Embryonic facial prominence (tissue), 1 donor: Measurements from ENCODE around the gene KLHDC4.
"Not testable (repeated sequence)": the region's sequence is repeated elsewhere in the genome, so short reads cannot be mapped to it uniquely, and the experiment has no call there.

ENCODE experiments used
- DNase-seq: peaks from one replicate; pipeline ENCODE4 v3.0.0-alpha.2; 2016; ENCODE audit errors: extremely low spot score

KLHDC4 gene

GRCh38 chr16:87765776-87766484 lies at the start of gene KLHDC4:
Gene KLHDC4, minus strand, starts transcription at chr16:87765986. Its CDS starts 96 bp downstream, at chr16:87765890.
- DNase-seq = peak; percentile 82

DNA sequence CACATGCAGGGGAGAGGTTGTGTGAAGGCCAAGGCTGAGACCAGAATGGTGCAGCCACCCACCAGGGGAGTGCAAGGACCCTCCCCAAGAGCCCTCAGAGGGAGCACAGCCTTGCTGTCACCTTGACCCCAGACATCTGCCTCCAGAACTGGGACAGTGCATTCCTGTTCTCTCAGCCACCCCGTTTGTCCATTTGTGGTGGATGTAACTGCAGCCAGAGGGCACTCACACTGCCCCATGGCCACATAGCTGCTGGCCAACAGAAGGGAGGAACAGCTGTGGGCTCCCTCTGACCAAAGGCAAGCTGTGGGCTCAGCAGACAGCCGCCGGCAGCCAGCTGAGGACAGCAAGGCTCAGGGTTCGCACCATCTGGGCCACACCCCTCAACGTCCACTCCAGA lies 49.8 kb upstream of the KLHDC4 start:
- DNase-seq = no peak

GRCh38 chr16:87812200-87812656 lies 46.4 kb upstream of the KLHDC4 start:
- no peak for DNase-seq

DNA sequence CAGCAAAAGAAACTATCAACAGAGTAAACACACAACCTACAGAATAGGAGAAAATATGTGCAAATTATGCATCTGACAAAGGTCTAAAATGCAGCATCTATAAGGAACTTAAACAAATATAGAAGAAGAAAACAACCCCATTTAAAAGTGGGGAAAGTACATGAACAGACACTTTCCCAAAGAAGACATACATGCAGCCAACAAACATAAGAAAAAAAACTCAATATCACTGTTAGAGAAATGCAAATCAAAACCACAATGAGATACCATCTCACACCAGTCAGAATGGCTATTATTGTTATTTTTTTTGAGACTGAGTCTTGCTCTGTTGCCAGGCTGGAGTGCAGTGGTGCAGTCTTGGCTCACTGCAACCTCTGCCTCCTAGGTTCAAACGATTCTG lies 45.7 kb upstream of the KLHDC4 start:
- not testable (repeated sequence) for DNase-seq

- no peak for DNase-seq
Observed at GRCh38 chr16:87809150-87809902, 43.5 kb upstream of the KLHDC4 start.

DNA sequence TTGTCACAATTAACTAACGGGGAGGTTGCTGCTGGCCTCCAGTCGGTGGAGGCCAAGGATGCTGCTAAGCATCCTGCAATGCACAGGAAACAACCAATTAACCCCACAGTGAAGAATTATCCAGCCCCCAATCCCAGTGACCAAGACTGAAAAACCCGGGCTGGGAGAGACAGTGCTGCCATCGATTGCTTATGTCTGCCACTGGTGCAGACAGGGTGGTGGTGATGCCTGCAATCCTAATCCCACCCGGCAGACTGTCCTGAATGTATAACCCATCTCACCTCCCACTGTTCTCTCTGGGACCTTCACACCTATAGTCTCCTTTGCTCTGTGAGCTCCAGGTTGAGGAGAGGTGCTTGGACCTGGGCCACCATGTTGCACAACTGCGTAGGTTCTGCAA lies 42.3 kb upstream of the KLHDC4 start:
- DNase-seq = no peak

DNA sequence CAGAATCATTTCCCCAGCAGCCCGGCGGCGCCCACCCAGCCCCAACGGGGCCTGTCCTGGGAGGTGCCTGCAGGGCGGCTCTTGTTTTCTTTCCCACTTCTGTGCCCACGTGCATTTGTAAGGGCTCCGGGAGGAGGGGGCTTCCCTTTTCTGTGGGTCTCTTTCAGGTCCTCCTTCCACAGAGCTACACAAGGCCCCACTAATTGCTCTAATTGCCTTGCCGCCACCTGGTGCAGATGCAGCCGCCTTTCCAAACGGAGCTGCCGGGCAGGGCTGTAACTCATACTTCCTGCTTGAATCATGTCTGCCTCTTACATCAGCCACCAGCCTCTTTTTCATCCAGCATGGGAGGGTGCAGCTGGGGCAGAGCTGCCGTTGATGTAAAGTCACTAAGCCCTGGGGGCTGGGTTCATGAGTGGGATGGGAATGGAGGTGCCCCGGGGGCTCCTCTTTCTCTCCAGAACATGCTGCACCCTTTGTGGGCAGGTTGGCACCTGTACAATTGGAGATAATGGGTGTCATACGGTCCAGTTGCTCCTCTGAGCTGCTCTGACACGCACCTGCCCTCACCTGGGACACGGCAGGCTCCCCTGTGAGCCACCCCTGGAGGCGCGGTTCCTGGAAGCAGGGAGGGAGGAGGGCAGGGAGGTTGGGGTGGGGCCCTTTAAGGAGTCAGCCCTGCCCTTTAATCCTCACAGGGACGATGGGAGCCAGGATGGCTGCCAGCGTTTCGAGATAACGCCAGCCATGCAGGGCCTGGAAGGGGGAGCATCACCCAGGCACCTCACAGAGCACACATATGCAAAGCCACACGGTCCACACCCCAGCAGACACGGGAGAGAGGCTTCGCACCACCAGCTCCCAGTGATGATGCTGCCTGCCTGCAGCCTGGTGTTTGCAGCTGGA lies 41.1 kb upstream of the KLHDC4 start:
- DNase-seq = peak; percentile 41

DNA sequence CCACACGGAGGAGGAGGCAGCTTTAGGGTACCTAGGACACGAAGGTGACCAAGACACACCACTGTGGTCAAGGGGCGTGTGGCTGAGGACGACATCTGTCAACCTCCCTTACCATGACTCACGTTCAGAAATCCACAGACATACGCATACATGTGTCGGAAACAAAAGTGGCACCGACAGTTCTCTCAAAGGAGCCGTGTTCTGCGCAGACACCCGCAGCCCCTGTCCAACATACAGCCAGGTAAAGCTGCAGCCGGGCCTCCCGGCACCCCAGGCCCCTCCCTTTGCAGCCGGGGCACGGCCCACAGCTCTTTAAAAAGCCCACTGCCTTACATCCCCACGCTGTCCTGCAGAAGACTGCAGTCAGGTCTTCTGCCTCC lies 40.5 kb upstream of the KLHDC4 start:
- DNase-seq = no peak

DNA sequence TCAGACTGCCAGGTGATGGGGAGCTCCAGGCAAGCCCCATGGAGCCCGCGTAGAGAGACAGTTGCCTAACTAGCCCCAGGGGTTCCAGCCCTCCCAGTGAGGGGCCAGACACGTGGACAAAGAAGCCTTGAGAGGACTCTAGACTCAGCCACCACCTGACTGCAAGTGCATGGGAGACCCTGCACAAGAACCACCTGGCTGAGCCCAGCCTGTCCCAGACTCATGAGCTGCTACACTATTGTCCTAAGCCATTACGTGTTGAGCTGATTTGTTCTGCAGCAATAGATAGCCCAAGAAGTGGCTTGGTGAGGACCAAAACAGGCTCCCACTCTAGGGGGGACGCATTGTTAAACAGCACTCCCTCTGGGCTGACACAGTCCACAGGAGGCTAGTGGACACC lies 37.6 kb upstream of the KLHDC4 start:
- no peak for DNase-seq

DNA sequence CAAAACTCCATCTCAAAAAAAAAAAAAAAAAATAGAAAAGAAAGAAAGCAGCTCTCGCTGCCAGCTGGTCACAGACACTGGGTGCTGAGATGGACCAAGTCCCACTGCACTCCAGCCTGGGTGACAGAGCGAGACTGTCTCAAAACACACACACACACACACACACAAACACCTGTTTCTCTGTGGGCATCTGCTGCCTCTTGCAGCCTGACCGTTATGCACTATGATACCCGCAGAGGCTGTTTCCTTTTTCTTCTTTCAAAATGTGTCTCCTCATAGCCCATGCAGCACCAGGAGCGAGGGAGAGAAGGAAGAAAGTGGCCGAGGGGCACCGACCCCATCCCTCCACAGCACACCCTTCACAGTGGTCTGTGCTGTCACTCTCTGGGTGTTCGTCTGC lies 36.9 kb upstream of the KLHDC4 start:
- DNase-seq = no peak

- DNase-seq = no peak
Observed at GRCh38 chr16:87801679-87802259, 36.0 kb upstream of the KLHDC4 start.

- DNase-seq = no peak
Observed at GRCh38 chr16:87800497-87800896, 34.7 kb upstream of the KLHDC4 start.

- DNase-seq = no peak
Observed at GRCh38 chr16:87795336-87795735, 29.6 kb upstream of the KLHDC4 start.

DNA sequence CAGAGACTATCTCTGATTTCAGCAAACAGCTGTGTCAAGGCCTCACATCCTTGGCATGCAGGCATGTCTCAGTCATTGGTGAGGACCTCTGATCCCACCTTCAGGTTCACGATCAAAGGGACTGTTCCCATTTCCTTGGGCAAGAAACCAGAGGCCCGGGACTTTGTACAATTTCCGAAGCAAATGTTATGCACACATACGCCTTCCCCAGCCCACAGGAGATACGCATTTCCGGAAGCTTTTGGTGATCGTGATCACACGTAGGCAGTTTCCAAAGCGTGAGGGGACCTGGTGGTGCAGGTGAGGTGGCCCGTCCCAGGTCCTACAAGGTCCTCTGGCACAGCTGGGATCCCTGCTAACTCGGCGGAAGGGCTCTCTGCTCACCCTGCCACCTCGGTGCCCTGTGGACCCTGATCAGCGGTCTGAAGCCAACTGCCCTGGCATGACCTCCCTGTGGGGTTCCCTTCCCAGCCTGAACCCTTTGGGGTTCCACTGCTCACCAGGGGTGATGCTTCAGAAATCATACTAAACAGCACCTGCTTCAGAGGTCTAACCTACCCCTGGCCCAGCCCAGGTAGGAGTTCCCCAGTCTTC lies 28.8 kb upstream of the KLHDC4 start:
- no peak for DNase-seq

GRCh38 chr16:87792205-87792565 lies 26.4 kb upstream of the KLHDC4 start:
- DNase-seq = no peak

- DNase-seq = no peak
Observed at GRCh38 chr16:87791295-87792204, 25.8 kb upstream of the KLHDC4 start.

- no peak for DNase-seq
Observed at GRCh38 chr16:87790292-87791100, 24.7 kb upstream of the KLHDC4 start.

DNA sequence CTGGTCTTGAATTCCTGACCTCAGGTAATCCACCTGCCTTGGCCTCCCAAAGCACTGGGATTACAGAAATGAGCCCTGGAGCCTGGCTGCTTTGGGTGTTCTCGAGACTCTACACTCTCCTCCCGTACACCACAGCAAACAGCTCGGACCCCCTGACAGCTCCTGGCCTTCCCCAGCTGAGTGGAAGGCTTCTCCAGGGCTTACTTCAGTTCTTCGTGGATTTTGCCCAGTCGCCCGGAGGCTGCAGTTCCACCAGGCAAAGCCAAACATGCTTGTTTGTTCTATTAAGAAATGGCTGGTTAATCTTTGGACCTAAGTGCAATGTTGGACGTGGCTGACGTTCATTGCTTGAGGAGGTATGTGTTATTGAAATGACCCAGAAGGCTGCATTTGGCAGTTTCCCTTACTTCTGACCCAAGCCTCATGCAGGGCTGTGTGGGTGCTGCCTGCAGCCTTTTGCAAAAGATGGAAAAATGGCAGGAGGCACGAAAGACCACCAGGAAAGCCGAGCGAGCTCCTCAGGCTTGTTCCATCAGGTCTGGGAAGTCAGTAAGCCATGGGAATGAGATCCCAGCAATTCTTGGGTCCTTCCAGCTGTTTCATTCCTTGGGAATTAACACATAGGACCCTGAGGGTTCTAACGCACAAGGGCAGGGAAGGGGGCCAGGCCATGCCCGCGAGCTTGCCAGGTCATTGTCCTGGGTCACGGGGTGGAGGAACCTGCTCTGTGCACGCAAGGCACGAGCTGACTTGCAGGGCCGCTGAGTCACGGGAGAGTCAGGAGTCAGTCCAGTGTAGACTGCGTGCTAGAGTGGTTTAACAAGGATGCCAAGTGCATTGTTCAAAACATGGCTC lies 23.9 kb upstream of the KLHDC4 start:
- DNase-seq = no peak
